SKM-1 treated with dmso at 0.1 percent for 144 hours (cell line): ENCODE measurements around the gene LRTM2.

Source experiments
- DNase-seq: peaks from one replicate; lab custom pipeline; 2025; ENCODE audit not compliant: unreplicated experiment; lab: John Stamatoyannopoulos, UW

Gene LRTM2

GRCh38 chr12:1882850-1883470 lies 62.6 kb downstream of the LRTM2 start:
- no peak for DNase-seq

GRCh38 chr12:1883513-1883912 lies 63.1 kb downstream of the LRTM2 start:
- no peak for DNase-seq

- no peak for DNase-seq
Observed at GRCh38 chr12:1884651-1885050, 64.3 kb downstream of the LRTM2 start.

GRCh38 chr12:1885082-1885596 lies 64.8 kb downstream of the LRTM2 start:
- no peak for DNase-seq

- DNase-seq = no peak
Observed at GRCh38 chr12:1885599-1886245, 65.4 kb downstream of the LRTM2 start.
